Transverse colon (tissue), 3 donors: ENCODE measurements around the gene CDO1.

Experiments
- CTCF ChIP-seq, 5 experiments: fragments of 200-600 bp in 3 of 5; fragments of 450-650 bp in 2 of 5; sonication (generic) in 3 of 5; IDR thresholded peaks; 1 replicate in 2 of 5; 2 replicates in 3 of 5; pipeline ENCODE4 v1.5.1; 2016 to 2017; ENCODE audit warnings: antibody characterized with exemption in 5 of 5, inconsistent platforms in 3 of 5, mild to moderate bottlenecking in 2 of 5, moderate library complexity in 1 of 5
- POLR2A ChIP-seq: fragments of 450-650 bp; IDR thresholded peaks from one replicate; pipeline ENCODE4 v1.6.1; 2016; ENCODE audit warnings: antibody characterized with exemption, mild to moderate bottlenecking, moderate library complexity

- TF ChIP-seq CTCF (IDR thresholded peaks at IDR 0.05): no peak
- no peak for TF ChIP-seq POLR2A
Measured at GRCh38 chr5:115815006-115815692, 1.3 kb downstream of the CDO1 start.
